H1 (cell line): ENCODE measurements around the gene RPSA.

Experiments
- TAF1 ChIP-seq: IDR thresholded peaks from 2 replicates; pipeline ENCODE4 v1.6.1; 2011; ENCODE audit warnings: mild to moderate bottlenecking, low read depth, low read length
- TF ChIP-seq, protein P1 (sequence below), 3 experiments: IDR thresholded peaks; 1 replicate in 2 of 3; 2 replicates in 1 of 3; pipeline versions ENCODE4 v1.5.1 to v1.6.1; 2011; ENCODE audit warnings: low read length in 3 of 3, mild to moderate bottlenecking in 3 of 3, inconsistent platforms in 2 of 3, low read depth in 1 of 3, moderate library complexity in 1 of 3; ENCODE audit not compliant: insufficient read depth in 1 of 3; ENCODE audit errors: control extremely low read depth in 1 of 3

DNA sequence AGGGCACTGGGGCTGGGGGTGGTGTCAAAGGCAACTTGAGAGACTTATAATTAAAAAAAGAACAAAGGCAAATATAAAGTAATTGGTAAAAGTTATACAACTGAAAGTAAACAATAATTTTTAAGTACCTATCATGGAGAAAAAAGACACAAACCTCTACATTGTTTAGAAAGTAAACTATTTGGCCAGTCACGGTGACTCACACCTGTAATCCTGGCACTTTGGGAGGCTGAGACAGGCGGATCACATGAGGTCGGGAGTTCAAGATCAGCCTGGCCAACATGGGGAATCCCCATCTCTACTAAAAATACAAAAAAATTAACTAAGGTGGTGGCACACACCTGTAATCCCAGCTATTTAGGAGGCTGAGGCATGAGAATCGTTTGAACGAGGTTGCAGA, 25.8 kb downstream of the RPSA start:
- TF ChIP-seq, protein P1, sequence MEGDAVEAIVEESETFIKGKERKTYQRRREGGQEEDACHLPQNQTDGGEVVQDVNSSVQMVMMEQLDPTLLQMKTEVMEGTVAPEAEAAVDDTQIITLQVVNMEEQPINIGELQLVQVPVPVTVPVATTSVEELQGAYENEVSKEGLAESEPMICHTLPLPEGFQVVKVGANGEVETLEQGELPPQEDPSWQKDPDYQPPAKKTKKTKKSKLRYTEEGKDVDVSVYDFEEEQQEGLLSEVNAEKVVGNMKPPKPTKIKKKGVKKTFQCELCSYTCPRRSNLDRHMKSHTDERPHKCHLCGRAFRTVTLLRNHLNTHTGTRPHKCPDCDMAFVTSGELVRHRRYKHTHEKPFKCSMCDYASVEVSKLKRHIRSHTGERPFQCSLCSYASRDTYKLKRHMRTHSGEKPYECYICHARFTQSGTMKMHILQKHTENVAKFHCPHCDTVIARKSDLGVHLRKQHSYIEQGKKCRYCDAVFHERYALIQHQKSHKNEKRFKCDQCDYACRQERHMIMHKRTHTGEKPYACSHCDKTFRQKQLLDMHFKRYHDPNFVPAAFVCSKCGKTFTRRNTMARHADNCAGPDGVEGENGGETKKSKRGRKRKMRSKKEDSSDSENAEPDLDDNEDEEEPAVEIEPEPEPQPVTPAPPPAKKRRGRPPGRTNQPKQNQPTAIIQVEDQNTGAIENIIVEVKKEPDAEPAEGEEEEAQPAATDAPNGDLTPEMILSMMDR (IDR thresholded peaks at IDR 0.05; ENCODE audit: control extremely low read depth in 1 of 3, insufficient read depth in 1 of 3, low read depth in 1 of 3, low read length in 3 of 3) = no peak
- no peak for TF ChIP-seq TAF1
